A673 (cell line): ENCODE data around the gene SPDYC. TPM values are rescaled to one million over a fixed set of nuclear protein-coding genes. Genes with fewer than 3 reads are reported as not detected.

Source experiments
- BruUV-seq: library from RNA; stranded (reverse); fragments of 400-500 nt; replicated peaks from 2 replicates; lab custom pipeline; 2021; lab: Mats Ljungman, UMichigan
- CTCF ChIA-PET: fragments of 300-600 bp; sonication (Branson Sonifier 250); formaldehyde crosslinking; loops from one replicate; lab custom pipeline; 2022; ENCODE audit warnings: antibody characterized with exemption; lab: Charles Lee
- POLR2A ChIA-PET: fragments of 300-600 bp; sonication (Branson Sonifier 250); formaldehyde crosslinking; loops from one replicate; lab custom pipeline; 2022; ENCODE audit warnings: antibody characterized with exemption; ENCODE audit not compliant: low non-redundant PET; lab: Charles Lee
- DNase-seq: peaks from one replicate; pipeline ENCODE4 v3.0.0-alpha.2; 2015; ENCODE audit warnings: low spot score
- H3K27ac ChIP-seq: fragments of 200-600 bp; sonication (generic); 2 replicates; pipeline ENCODE4 v1.5.1; 2016; ENCODE audit warnings: mixed run types, low read depth, mild to moderate bottlenecking, mixed read lengths, antibody characterized with exemption, low read length; ENCODE audit not compliant: poor library complexity, severe bottlenecking
- H3K27me3 ChIP-seq: fragments of 200-600 bp; sonication (generic); replicated peaks from 2 replicates; pipeline ENCODE4 v1.6.1; 2017; ENCODE audit warnings: mixed run types, low read depth, mild to moderate bottlenecking, mixed read lengths, antibody characterized with exemption, low read length; ENCODE audit not compliant: insufficient read depth, poor library complexity
- H3K36me3 ChIP-seq: fragments of 200-600 bp; sonication (generic); 2 replicates; pipeline ENCODE4 v1.6.1; 2016; ENCODE audit warnings: mixed run types, mild to moderate bottlenecking, mixed read lengths, antibody characterized with exemption, low read length; ENCODE audit not compliant: insufficient read depth, poor library complexity, severe bottlenecking
- H3K4me1 ChIP-seq: fragments of 200-600 bp; sonication (generic); 2 replicates; pipeline ENCODE4 v1.6.1; 2017; ENCODE audit warnings: mixed run types, mild to moderate bottlenecking, mixed read lengths, antibody characterized with exemption, low read length; ENCODE audit not compliant: insufficient read depth, poor library complexity, severe bottlenecking
- H3K4me3 ChIP-seq: fragments of 200-600 bp; sonication (generic); 2 replicates; pipeline ENCODE4 v1.5.1; 2016; ENCODE audit warnings: low read depth, mixed run types, mild to moderate bottlenecking, mixed read lengths, low read length; ENCODE audit not compliant: poor library complexity, severe bottlenecking
- H3K9me3 ChIP-seq: fragments of 200-600 bp; sonication (generic); 2 replicates; pipeline ENCODE4 v1.6.1; 2016; ENCODE audit warnings: mixed run types, low read depth, mild to moderate bottlenecking, mixed read lengths, antibody characterized with exemption, low read length; ENCODE audit not compliant: poor library complexity, severe bottlenecking
- EZH2 ChIP-seq: fragments of 200-600 bp; sonication (generic); IDR thresholded peaks from 2 replicates; pipeline ENCODE4 v1.6.1; 2017; ENCODE audit warnings: borderline replicate concordance, low read depth, mild to moderate bottlenecking, mixed read lengths, antibody characterized with exemption, low read length; ENCODE audit not compliant: poor library complexity, severe bottlenecking
- intact Hi-C: fragments of 100-400 bp; cut with micrococcal nuclease; formaldehyde crosslinking; loops from one replicate; pipeline ENCODE4 v1.10.0; 2022; ENCODE audit not compliant: unreplicated experiment
- microRNA-seq: library from miRNA; unstranded; fragments of <30 nt; microRNA quantifications from one replicate; pipeline ENCODE4 v1.2.0, GENCODE V29; 2021
- total RNA-seq: library from RNA; stranded (reverse); gene quantifications from 2 replicates; pipeline ENCODE4 v1.2.3, GENCODE V29; 2021
- TF ChIP-seq, protein P1 (sequence below): fragments of 300-800, 200-600 bp; sonication (generic); conservative IDR thresholded peaks from 2 replicates; pipeline ENCODE4 v1.5.1; 2017; ENCODE audit warnings: low read depth, mild to moderate bottlenecking, antibody characterized with exemption, low read length, moderate library complexity, mixed read lengths

SPDYC gene
- total RNA-seq, 1 experiment from 2014 or later, result not detected

DNA sequence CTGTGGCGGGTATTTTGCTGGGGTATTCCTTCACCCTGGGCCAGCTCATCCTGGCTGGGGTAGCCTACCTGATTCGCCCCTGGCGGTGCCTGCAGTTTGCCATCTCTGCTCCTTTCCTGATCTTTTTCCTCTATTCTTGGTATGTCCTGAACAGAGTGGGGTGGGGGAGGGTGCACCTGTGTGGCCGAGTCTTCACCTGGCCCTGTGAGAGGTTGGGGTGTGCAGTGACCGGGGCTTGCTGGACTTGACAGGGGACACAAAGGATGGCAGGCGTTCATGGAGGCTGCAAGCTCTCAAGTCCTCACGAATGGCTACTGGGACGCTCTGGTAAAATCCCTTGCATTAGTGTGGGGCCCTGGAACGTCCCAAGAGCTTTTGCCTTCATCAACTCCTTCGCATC, 51.0 kb downstream of the SPDYC start:
- H3K36me3 ChIP-seq, result no peaks in the 10 kb centered on the region
- peaks cover 12% of the 10 kb centered on the region for H3K4me1 ChIP-seq
- no peak overlapping the region for H3K27ac ChIP-seq
- CTCF ChIA-PET, result interaction anchor here (0.7 kb wide), 1 partner anchor 95 kb away, joined by 7 read pairs; no protein-coding TSS in a partner anchor
- no peak overlapping the region for H3K4me3 ChIP-seq
- H3K9me3 ChIP-seq, result no peaks in the 10 kb centered on the region
- POLR2A ChIA-PET, result no interaction called here
- intact Hi-C loops, result no loop called here
- no peak for TF ChIP-seq EZH2
- TF ChIP-seq, protein P1, sequence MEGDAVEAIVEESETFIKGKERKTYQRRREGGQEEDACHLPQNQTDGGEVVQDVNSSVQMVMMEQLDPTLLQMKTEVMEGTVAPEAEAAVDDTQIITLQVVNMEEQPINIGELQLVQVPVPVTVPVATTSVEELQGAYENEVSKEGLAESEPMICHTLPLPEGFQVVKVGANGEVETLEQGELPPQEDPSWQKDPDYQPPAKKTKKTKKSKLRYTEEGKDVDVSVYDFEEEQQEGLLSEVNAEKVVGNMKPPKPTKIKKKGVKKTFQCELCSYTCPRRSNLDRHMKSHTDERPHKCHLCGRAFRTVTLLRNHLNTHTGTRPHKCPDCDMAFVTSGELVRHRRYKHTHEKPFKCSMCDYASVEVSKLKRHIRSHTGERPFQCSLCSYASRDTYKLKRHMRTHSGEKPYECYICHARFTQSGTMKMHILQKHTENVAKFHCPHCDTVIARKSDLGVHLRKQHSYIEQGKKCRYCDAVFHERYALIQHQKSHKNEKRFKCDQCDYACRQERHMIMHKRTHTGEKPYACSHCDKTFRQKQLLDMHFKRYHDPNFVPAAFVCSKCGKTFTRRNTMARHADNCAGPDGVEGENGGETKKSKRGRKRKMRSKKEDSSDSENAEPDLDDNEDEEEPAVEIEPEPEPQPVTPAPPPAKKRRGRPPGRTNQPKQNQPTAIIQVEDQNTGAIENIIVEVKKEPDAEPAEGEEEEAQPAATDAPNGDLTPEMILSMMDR, result no peak
- DNase-seq, result no peak
- no peaks in the 10 kb centered on the region for H3K27me3 ChIP-seq
- no TSS peak for BruUV-seq

Small RNA genes lying within 50 kb of the gene (microRNA-seq; reads per million reads assigned to microRNA genes)
- gene MIR6751, result 3.0 reads per million, percentile 6 among the genes with 10 or more reads in this experiment

Other genes with a start within 250 kb of the SPDYC start
- gene PPP2R5B, start 245.5 kb upstream of the SPDYC start, total RNA-seq, result 16.1 and 17.2 TPM in 2 replicates
- not detected in 2 replicates for gene GPHA2, start 234.3 kb upstream of the SPDYC start, total RNA-seq
- not detected in 2 replicates for gene MAJIN, start 198.1 kb upstream of the SPDYC start, total RNA-seq
- gene BATF2, start 173.3 kb upstream of the SPDYC start, total RNA-seq, result not detected in 2 replicates
- 98.9 and 110 TPM in 2 replicates for gene ARL2, start 156.1 kb upstream of the SPDYC start, total RNA-seq
- 28.3 and 34.7 TPM in 2 replicates for gene SNX15, start 142.8 kb upstream of the SPDYC start, total RNA-seq
- gene SAC3D1, start 129.0 kb upstream of the SPDYC start, total RNA-seq, result 41.9 and 43.9 TPM in 2 replicates
- 0.50 TPM in 1 of 2 replicates, not detected in the other for gene NAALADL1, start 111.7 kb upstream of the SPDYC start, total RNA-seq
- gene CDCA5, start 86.2 kb upstream of the SPDYC start, total RNA-seq, result 109 and 119 TPM in 2 replicates
- 45.9 and 46.6 TPM in 2 replicates for gene ZFPL1, start 86.0 kb upstream of the SPDYC start, total RNA-seq
- 125 and 140 TPM in 2 replicates for gene VPS51, start 74.0 kb upstream of the SPDYC start, total RNA-seq
- 37.8 and 50.5 TPM in 2 replicates for gene TM7SF2, start 58.4 kb upstream of the SPDYC start, total RNA-seq
- gene ZNHIT2, start 52.5 kb upstream of the SPDYC start, total RNA-seq, result 22.3 and 27.4 TPM in 2 replicates
- gene FAU, start 48.1 kb upstream of the SPDYC start, total RNA-seq, result 920 and 956 TPM in 2 replicates
- 90.2 and 91.0 TPM in 2 replicates for gene MRPL49, start 47.9 kb upstream of the SPDYC start, total RNA-seq
- 47.6 and 48.5 TPM in 2 replicates for gene SYVN1, start 35.7 kb upstream of the SPDYC start, total RNA-seq
- gene CAPN1, start 11.7 kb downstream of the SPDYC start, total RNA-seq, result 79.9 and 91.9 TPM in 2 replicates
- gene POLA2, start 91.7 kb downstream of the SPDYC start, total RNA-seq, result 92.4 TPM in 2 replicates
- gene CDC42EP2, start 144.6 kb downstream of the SPDYC start, total RNA-seq, result 4.8 and 5.4 TPM in 2 replicates
- gene DPF2, start 163.6 kb downstream of the SPDYC start, total RNA-seq, result 125 and 149 TPM in 2 replicates
- gene TIGD3, start 184.5 kb downstream of the SPDYC start, total RNA-seq, result 2.3 and 3.5 TPM in 2 replicates
- gene SLC25A45, start 212.4 kb downstream of the SPDYC start, total RNA-seq, result 5.3 and 7.4 TPM in 2 replicates
- gene FRMD8, start 216.4 kb downstream of the SPDYC start, total RNA-seq, result 43.2 and 51.1 TPM in 2 replicates